GM12873 (cell line): ENCODE measurements around the gene TRIAP1.

ENCODE experiments used
- CTCF ChIP-seq: IDR thresholded peaks from 2 replicates; pipeline ENCODE4 v1.5.1; 2012; ENCODE audit warnings: low read depth, mild to moderate bottlenecking, moderate library complexity, low read length, control low read depth; ENCODE audit not compliant: insufficient read depth; ENCODE audit errors: missing control alignments

TRIAP1 gene

GRCh38 chr12:120437735-120438494 lies 8.3 kb downstream of the TRIAP1 start, which contains the start of gene COX6A1:
COX6A1 (plus strand) TSS chr12:120438113; CDS start chr12:120438127, 14 bp downstream.
- peak; percentile 28 for TF ChIP-seq CTCF

- no peak for TF ChIP-seq CTCF
These were observed 13.2 kb downstream of the TRIAP1 start for GRCh38 chr12:120432772-120433525.

- no peak for TF ChIP-seq CTCF
These were observed 16.8 kb downstream of the TRIAP1 start for GRCh38 chr12:120429368-120429767.

GRCh38 chr12:120428597-120429229 lies 17.5 kb downstream of the TRIAP1 start:
- no peak for TF ChIP-seq CTCF

GRCh38 chr12:120425797-120426196 lies 20.4 kb downstream of the TRIAP1 start:
- TF ChIP-seq CTCF, result no peak

GRCh38 chr12:120422892-120423456 lies 23.2 kb downstream of the TRIAP1 start:
- TF ChIP-seq CTCF, result no peak

- TF ChIP-seq CTCF, result no peak
These were observed 24.5 kb downstream of the TRIAP1 start for GRCh38 chr12:120421701-120422100.
